ENCODE results near the gene TAS1R2. TPM values are rescaled to one million over a fixed set of nuclear protein-coding genes. Genes with fewer than 3 reads are reported as not detected.

Gene TAS1R2
- total RNA-seq, 3 donors from 2014 or later = not detected

- no peaks in the 10 kb centered on the region for H3K36me3 ChIP-seq
- H3K9me3 ChIP-seq = no peaks in the 10 kb centered on the region
- H3K27me3 ChIP-seq = no peaks in the 10 kb centered on the region
- H3K27ac ChIP-seq = peak within 1 kb of the TSS; percentile 90 to 96
- peak within 1 kb of the TSS; percentile 65 to 97 (median 73) for H3K4me3 ChIP-seq
- H3K4me1 ChIP-seq = peaks cover 0 to 7% of the 10 kb centered on the region in 2 donors
- intact Hi-C loops (cut with DNase I; ENCODE audit: low total_unique reads) = loop anchor here (10.0 kb wide), 1 partner anchor 172 kb away; no protein-coding TSS in a partner anchor
- DNase-seq (ENCODE audit: low spot score in 2 of 2) = peak; percentile 98 to 99
- TF ChIP-seq POLR2AphosphoS5 (IDR thresholded peaks at IDR 0.05) (peak; percentile 64 to 80 (median 67)), CTCF (IDR thresholded peaks at IDR 0.05) (peak in 1 of 3 donors; percentile 19), POLR2A (IDR thresholded peaks at IDR 0.05) (no peak)
Measured at GRCh38 chr1:18902523-18903290, 43.2 kb upstream of the TAS1R2 start, which contains the start of gene ALDH4A1. Gene ALDH4A1 (minus strand): TSS chr1:18902555. CDS start chr1:18902523, 32 bp downstream.

- H3K4me3 ChIP-seq = peak overlapping the region; percentile 65 to 97 (median 73)
- H3K27me3 ChIP-seq = no peaks in the 10 kb centered on the region
- H3K4me1 ChIP-seq = peaks cover 0 to under 1% of the 10 kb centered on the region in 2 donors
- intact Hi-C loops (cut with DNase I; ENCODE audit: low total_unique reads) = loop anchor here (10.0 kb wide), 1 partner anchor 173 kb away; no protein-coding TSS in a partner anchor
- TF ChIP-seq POLR2AphosphoS5 (IDR thresholded peaks at IDR 0.05) (no peak), POLR2A (IDR thresholded peaks at IDR 0.05) (no peak), CTCF (IDR thresholded peaks at IDR 0.05) (no peak)
- DNase-seq (ENCODE audit: low spot score in 2 of 2) = peak in 1 of 2 donors; percentile 54
- H3K27ac ChIP-seq = peak overlapping the region; percentile 90 to 96
- no peaks in the 10 kb centered on the region for H3K9me3 ChIP-seq
- no peaks in the 10 kb centered on the region for H3K36me3 ChIP-seq
Measured at GRCh38 chr1:18901952-18902522, 42.6 kb upstream of the TAS1R2 start.

DNA sequence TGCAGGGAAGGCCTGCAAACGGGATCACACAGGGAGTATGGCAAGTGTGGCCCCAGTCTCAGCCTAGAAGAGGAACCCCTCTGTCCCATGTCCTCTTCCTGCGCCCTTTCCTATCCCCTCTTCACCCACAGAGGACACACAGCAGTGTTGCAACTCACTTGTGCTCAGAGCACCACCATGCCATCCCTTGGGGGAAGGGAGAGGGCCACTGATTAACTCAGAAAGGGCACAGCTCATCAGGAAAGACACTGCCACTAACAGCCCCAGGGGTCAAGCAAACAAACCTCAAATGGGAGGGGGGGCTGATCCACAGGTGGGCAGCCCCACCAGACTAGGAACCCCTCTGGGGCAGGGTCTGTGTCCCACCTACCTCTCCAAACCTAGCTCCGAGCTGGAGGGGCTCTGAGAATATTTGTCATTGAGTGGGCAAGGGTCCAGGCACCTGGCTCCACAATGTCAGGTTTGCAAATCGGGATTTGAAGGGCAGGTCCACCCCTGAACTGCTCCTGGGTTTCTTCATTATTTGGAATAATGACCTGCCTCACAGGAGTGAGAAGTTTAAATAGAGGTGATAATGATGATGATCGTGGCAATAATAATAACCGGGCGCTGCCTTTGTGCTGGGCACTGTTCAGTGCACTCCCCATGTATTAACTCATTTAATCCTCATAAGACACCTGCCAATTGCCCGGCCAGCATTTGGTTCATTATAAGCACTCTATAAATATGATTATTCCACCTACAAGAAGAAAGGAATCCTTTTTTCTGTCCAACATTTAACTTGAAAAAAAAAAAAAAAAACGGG, 41.9 kb upstream of the TAS1R2 start:
- Histone ChIP-seq H3K4me1 (no peaks in the 10 kb centered on the region), H3K27ac (no peak overlapping the region), H3K27me3 (no peaks in the 10 kb centered on the region), H3K4me3 (peak overlapping the region; percentile 65 to 97 (median 73)), H3K36me3 (no peaks in the 10 kb centered on the region), H3K9me3 (no peaks in the 10 kb centered on the region)
- intact Hi-C loops (cut with DNase I; ENCODE audit: low total_unique reads) = loop anchor here (10.0 kb wide), 1 partner anchor 173 kb away; no protein-coding TSS in a partner anchor
- no peak for TF ChIP-seq POLR2AphosphoS5 (IDR thresholded peaks at IDR 0.05)
- TF ChIP-seq POLR2A (IDR thresholded peaks at IDR 0.05) = no peak
- no peak for TF ChIP-seq CTCF (IDR thresholded peaks at IDR 0.05)
- no peak for DNase-seq (ENCODE audit: low spot score in 2 of 2)

GRCh38 chr1:18900303-18900841, 40.9 kb upstream of the TAS1R2 start:
- no peaks in the 10 kb centered on the region for H3K9me3 ChIP-seq
- intact Hi-C loops (cut with DNase I; ENCODE audit: low total_unique reads) = loop anchor here (10.0 kb wide), 1 partner anchor 174 kb away; no protein-coding TSS in a partner anchor
- TF ChIP-seq POLR2AphosphoS5 (IDR thresholded peaks at IDR 0.05) (no peak), CTCF (IDR thresholded peaks at IDR 0.05) (no peak), POLR2A (IDR thresholded peaks at IDR 0.05) (no peak)
- no peak for DNase-seq (ENCODE audit: low spot score in 2 of 2)
- H3K27ac ChIP-seq = no peak overlapping the region
- H3K4me3 ChIP-seq = no peak overlapping the region
- no peaks in the 10 kb centered on the region for H3K36me3 ChIP-seq
- no peaks in the 10 kb centered on the region for H3K27me3 ChIP-seq
- H3K4me1 ChIP-seq = no peaks in the 10 kb centered on the region
